NCI-H146 (cell line): Measurements from ENCODE around the gene RPL10.

Experiments
- DNase-seq: peaks from one replicate; lab custom pipeline; 2025; lab: John Stamatoyannopoulos, UW

RPL10 gene

GRCh38 chrX:154397888-154398667 lies at the start of gene RPL10:
Gene RPL10, plus strand, starts transcription at chrX:154398377. Its CDS starts 143 bp downstream, at chrX:154398520.
- peak; percentile 97 for DNase-seq

GRCh38 chrX:154348646-154349358 lies 49.4 kb upstream of the RPL10 start:
- DNase-seq = no peak

- DNase-seq = no peak
Measured at GRCh38 chrX:154349359-154349935, 48.7 kb upstream of the RPL10 start.

DNA sequence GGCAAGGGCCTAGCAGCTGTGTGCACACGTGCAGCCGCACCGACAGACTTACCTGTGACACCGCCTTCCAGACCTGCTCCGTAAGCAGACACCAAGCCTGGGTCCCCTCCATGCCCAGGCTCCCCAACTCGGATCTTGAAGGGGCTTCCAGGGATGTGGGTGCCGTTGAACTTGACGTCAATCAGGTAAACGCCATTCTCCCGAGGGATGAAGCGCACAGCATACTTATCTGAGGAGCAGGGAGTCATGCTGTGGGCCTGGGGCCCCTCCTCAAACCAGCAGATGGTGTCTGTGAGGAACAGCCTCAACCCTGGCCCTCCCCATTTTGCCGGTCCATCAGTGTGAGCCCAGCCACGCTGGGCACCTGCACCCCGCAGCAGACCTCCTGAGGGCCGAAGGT lies 48.2 kb upstream of the RPL10 start:
- DNase-seq = no peak

DNA sequence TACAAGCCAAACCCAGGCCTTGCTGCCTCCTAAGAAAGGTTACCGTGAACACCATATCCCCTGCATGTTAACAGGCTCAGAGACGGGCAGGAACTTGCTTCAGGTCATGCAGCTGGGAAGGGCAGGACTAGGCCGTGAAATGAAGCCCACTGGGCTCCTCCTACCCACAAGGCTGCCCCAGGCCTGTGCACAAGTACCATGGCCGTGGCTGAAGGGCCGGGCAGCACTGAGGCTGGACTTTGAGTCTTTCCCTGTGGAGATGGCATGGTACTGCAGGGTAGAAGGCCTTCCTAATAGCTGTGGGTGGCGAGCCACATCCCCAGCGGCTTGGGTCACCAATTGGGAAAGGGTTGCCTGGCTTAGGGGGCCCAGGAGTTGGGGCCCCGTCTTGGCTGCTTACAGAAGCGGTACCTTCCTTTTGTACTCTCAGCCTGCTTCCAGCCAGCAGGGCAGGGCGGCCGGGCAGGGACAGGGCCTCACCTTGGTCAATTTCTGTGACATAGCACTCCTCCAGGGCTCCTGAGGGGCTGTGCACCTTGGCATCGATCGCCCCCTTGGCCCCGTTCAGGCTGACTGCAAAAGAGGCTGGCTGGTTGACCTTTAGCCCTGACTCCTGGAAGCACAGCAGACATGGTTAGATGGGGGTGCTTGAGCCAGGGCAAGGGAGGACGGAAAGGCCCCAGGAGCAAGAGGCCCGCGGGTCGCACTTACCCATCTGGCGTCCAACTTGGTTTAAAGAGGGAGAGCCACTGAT lies 47.6 kb upstream of the RPL10 start:
- DNase-seq = no peak

DNA sequence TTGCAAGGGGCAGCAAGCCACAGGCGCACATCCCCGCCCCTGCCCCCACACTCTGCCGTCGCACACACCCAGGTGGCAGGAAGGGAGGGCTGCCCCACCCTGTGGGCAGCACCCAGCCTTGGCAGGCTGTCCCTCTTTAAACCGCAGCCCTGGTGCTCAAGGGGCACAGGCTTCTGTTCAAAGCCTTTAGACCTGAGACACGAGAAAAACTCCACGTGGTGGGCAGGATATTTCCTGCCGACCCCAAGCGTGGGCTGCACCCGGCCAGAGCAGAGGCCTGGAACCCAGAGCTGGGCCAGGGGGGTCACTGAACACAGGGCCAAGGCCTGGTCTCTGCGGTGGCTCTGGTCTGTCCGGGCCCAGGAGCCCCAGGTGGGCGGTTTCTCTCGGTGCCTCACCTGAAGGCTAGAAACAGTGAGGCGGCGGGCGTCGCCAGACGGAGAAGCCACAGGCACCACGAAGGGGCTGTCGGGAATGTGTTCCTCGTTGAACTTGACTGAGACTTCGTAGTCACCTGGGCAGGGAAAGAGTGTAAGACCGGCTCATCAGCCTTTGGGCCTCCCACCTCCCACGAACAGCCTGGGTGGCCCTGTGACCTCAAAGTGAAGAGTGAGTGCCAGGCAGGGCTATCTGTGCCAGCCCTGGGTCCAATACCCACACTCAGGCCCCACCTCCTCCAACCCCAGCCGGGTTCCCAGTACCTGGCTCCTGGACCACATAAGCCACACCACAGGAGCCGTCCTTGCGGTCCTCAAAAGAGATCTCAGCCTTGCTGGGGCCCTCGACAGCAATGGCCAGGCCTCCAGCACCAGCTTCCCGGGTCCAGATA lies 46.8 kb upstream of the RPL10 start:
- no peak for DNase-seq

DNA sequence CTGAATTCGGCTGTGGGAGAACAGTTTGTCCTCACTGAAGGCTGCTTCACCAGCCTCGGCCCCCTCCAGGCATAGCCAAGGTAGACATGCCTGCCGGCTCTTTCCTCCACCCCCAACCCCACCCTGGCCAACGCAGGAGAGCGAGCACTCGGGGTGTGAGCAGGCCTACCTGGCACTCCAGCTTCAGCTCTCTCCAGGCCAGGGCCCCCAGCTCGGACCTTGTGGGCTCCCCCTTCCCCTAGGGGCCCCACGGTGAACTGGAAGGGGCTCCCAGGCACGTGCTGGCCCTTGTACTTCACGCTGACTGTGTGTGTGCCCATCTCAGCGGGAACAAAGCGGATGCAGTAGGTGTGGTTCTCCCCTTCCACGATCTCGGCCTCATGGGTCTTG lies 46.2 kb upstream of the RPL10 start:
- DNase-seq = no peak

DNA sequence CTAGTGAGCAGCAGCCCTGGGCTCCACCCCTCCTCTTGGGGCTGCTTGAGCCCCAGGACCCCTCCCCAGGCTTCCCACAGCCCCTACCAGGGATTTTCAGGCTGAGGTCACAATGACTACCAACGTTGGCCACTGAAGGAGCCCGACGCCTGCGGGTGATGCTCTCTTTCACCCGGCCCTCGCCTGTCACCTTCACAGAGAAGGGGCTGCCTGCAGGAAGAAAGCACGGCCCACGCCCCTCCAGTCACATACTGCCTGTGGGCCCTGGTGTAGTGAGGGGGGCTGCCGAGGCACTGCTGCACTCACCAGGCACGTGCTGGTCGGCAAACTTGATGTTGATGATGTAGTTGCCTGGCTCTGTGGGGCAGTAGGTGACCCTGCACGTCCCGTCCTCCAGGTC lies 45.7 kb upstream of the RPL10 start:
- no peak for DNase-seq

- no peak for DNase-seq
Measured at GRCh38 chrX:154353172-154353843, 44.9 kb upstream of the RPL10 start.

DNA sequence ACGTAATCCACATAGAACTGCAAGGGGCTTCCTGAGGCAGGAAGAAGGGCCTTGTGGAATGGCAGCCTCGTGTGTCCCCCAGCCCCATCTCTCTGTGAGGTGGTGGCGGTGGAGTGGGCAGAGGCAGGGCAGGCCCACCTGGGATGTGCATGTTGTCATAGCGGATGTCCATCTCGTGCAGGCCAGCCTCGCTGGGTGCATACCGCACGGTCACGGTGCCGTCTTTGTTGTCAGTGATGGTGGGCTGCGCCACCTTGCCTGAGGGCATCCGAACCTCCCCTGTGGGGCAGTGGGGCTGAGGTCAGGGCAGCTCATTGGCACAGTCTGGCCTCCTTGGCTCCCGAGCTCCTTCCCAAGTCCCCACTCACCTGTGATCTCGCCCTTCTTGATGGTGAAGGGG lies 44.2 kb upstream of the RPL10 start:
- DNase-seq = no peak

- DNase-seq = no peak
Measured at GRCh38 chrX:154354516-154354915, 43.7 kb upstream of the RPL10 start.

GRCh38 chrX:154355094-154355775 lies 42.9 kb upstream of the RPL10 start:
- no peak for DNase-seq

GRCh38 chrX:154355776-154356140 lies 42.4 kb upstream of the RPL10 start:
- DNase-seq = no peak

DNA sequence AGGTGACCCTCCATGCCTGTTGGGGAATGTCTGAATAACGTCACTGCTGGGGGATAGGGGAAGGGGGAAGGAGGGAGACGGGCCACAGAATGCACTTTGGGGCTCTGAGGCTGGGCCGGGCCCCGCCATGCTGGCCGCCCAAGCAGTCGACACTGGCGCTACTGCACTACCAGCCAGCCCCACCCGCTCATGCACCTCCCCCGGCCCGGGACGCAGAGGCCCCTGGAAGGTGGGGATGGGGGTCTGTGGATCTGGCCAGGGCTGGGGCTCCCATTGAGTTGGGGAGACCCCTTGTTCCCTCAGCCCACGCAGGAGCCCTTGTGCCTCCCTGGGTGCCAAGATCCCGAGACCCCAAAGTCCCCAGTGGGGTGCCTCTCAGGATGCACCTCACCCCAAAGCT lies 41.6 kb upstream of the RPL10 start:
- DNase-seq = no peak

DNA sequence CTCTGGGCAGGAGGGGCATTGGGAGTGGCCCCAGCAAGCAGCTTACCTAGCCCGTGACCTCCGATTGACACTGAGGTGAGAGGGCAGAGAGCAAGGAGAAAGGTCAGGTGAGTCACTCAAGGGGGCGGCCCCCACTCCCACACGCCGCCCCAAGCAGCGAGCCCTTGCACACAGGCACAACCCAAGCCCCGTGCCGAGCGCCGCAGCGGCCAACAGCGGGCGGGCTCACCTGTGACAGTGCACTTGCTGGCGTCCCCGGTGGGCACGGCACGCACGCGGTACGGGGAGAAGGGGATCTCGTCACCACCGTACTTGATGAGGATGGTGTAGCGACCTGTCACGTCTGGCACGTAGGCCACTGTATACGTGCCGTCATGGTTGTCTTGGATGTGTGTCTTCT lies 41.0 kb upstream of the RPL10 start:
- no peak for DNase-seq

- DNase-seq = no peak
Measured at GRCh38 chrX:154358011-154358410, 40.2 kb upstream of the RPL10 start.

GRCh38 chrX:154358829-154359228 lies 39.3 kb upstream of the RPL10 start:
- no peak for DNase-seq

GRCh38 chrX:154359362-154360154 lies 38.6 kb upstream of the RPL10 start:
- DNase-seq = no peak

GRCh38 chrX:154360155-154360713 lies 37.9 kb upstream of the RPL10 start:
- no peak for DNase-seq
